Kidney (tissue), 14 donors: Measurements from ENCODE around the gene DPH2. TPM values are rescaled to one million over a fixed set of nuclear protein-coding genes. Genes with fewer than 3 reads are reported as not detected.

Experiments used
- DNase-seq, 5 donors: peaks; one replicate each; pipeline ENCODE4 v3.0.0-alpha.2; 2013 to 2020
- FAIRE-seq: peaks from 2 replicates; lab custom pipeline; 2012; peaks lifted over from hg19 to GRCh38; lab: Jason Lieb, UNC
- H3K27ac ChIP-seq, 2 donors: one replicate each; pipeline ENCODE4 v1.7.0; 2013; ENCODE audit warnings: low read depth in 2 of 2, low read length in 2 of 2, inconsistent platforms in 1 of 2
- H3K27me3 ChIP-seq: one replicate; pipeline ENCODE4 v1.7.1; 2013; ENCODE audit warnings: low read length, inconsistent platforms; ENCODE audit not compliant: control insufficient read depth, insufficient read depth
- H3K36me3 ChIP-seq, 3 donors: one replicate each; pipeline versions ENCODE4 v1.7.0 to v1.7.1; 2013; ENCODE audit warnings: low read length in 3 of 3, control low read depth in 1 of 3, inconsistent platforms in 1 of 3; ENCODE audit not compliant: insufficient read depth in 3 of 3, control insufficient read depth in 2 of 3
- H3K4me1 ChIP-seq, 3 donors: one replicate each; pipeline versions ENCODE4 v1.7.0 to v1.7.1; 2013; ENCODE audit warnings: low read length in 3 of 3, inconsistent platforms in 1 of 3, low read depth in 1 of 3; ENCODE audit not compliant: control insufficient read depth in 2 of 3, insufficient read depth in 2 of 3
- H3K4me3 ChIP-seq, 3 donors: one replicate each; pipeline versions ENCODE4 v1.7.0 to v1.8.1; 2013; ENCODE audit warnings: low read length in 3 of 3, control low read depth in 1 of 3, inconsistent platforms in 1 of 3
- H3K9ac ChIP-seq, 3 donors: one replicate each; pipeline versions ENCODE4 v1.7.0 to v1.7.1; 2013; ENCODE audit warnings: low read length in 3 of 3, control low read depth in 1 of 3, inconsistent platforms in 1 of 3
- H3K9me3 ChIP-seq, 3 donors: one replicate each; pipeline versions ENCODE4 v1.7.0 to v1.7.1; 2013; ENCODE audit warnings: low read length in 3 of 3, control low read depth in 1 of 3, inconsistent platforms in 1 of 3; ENCODE audit not compliant: control insufficient read depth in 2 of 3, insufficient read depth in 1 of 3
- CTCF ChIP-seq: IDR thresholded peaks from 3 replicates; pipeline ENCODE4 v1.5.1; 2012; ENCODE audit warnings: mild to moderate bottlenecking, moderate library complexity, borderline replicate concordance; ENCODE audit not compliant: insufficient read depth; ENCODE audit errors: extremely low read depth
- intact Hi-C: fragments of 100-400 bp; cut with DNase I; formaldehyde crosslinking; loops from one replicate; pipeline ENCODE4 v1.11.1; 2022
- polyA plus RNA-seq: library from polyadenylated mRNA; stranded (reverse); fragments of 350-450 nt; fragmentation: Illumina TruSeq; extraction: RNeasy Lipid Tissue Mini Kit (QIAGEN cat#74804); gene quantifications from one replicate; pipeline ENCODE4 v1.2.3, GENCODE V29; 2014; ENCODE audit warnings: low read depth, low replicate concordance; ENCODE audit not compliant: insufficient read depth
- total RNA-seq: library from RNA; stranded (reverse); fragmentation: NEBNext Ultra II Directional; extraction: Animal tissue kit (Norgen Biotek cat#: 25700); gene quantifications from one replicate; pipeline ENCODE4 v1.2.1, GENCODE V29; 2021
- donor health status: control.
- donor health status: control.
- donor health status: control.
- donor health status: control.
- donor health status: control.
- donor health status: DM: yes; HTN: yes; CAD: no.
- donor health status: Normal renal cell carcinoma (clear cell type).

Gene DPH2
- total and polyA plus RNA-seq, 2 donors from 2014 or later: 15.9 to 24.0 TPM

GRCh38 chr1:43981636-43982035 lies 11.8 kb downstream of the DPH2 start:
- Histone ChIP-seq H3K9me3 (no peaks in the 10 kb centered on the region), H3K27me3 (no peaks in the 10 kb centered on the region), H3K36me3 (peaks cover 4 to 24% (median 6%) of the 10 kb centered on the region in 3 donors), H3K27ac (no peak overlapping the region), H3K4me3 (no peak overlapping the region), H3K4me1 (peaks cover 0 to 18% (median 12%) of the 10 kb centered on the region in 3 donors), H3K9ac (no peak overlapping the region)
- FAIRE-seq: no peak
- TF ChIP-seq CTCF: no peak
- intact Hi-C loops: no loop called here
- DNase-seq: no peak

GRCh38 chr1:43982241-43982640 lies 12.4 kb downstream of the DPH2 start:
- no peak for DNase-seq

GRCh38 chr1:43982808-43983207 lies 13.0 kb downstream of the DPH2 start:
- peaks cover 0 to 21% (median 21%) of the 10 kb centered on the region in 3 donors for H3K4me1 ChIP-seq
- no peak overlapping the region for H3K4me3 ChIP-seq
- no peak for TF ChIP-seq CTCF
- FAIRE-seq: no peak
- H3K36me3 ChIP-seq: peaks cover 0 to 12% (median 2%) of the 10 kb centered on the region in 3 donors
- intact Hi-C loops: no loop called here
- DNase-seq: peak in 3 of 5 donors; percentile 41 to 57 (median 55)
- no peaks in the 10 kb centered on the region for H3K27me3 ChIP-seq
- H3K27ac ChIP-seq: no peak overlapping the region
- H3K9me3 ChIP-seq: no peaks in the 10 kb centered on the region
- H3K9ac ChIP-seq: no peak overlapping the region

More at GRCh38 chr1:43982241-43982640, 12.4 kb downstream of the DPH2 start:
- Histone ChIP-seq H3K27me3 (no peaks in the 10 kb centered on the region), H3K9me3 (no peaks in the 10 kb centered on the region), H3K4me3 (no peak overlapping the region), H3K4me1 (peaks cover 0 to 19% (median 18%) of the 10 kb centered on the region in 3 donors), H3K9ac (no peak overlapping the region), H3K27ac (no peak overlapping the region), H3K36me3 (peaks cover 4 to 18% (median 6%) of the 10 kb centered on the region in 3 donors)
- no peak for TF ChIP-seq CTCF
- no peak for FAIRE-seq
- intact Hi-C loops: no loop called here
